GM20431 (cell line): ENCODE results near the gene SLC17A9.

Experiments used
- in situ Hi-C: fragments of 300-500 bp; cut with MseI, MboI; formaldehyde crosslinking; loops from one replicate; pipeline ENCODE4 v1.15.0; 2020; ENCODE audit warnings: low sequenced_read_pairs; ENCODE audit not compliant: unreplicated experiment

SLC17A9 gene

DNA sequence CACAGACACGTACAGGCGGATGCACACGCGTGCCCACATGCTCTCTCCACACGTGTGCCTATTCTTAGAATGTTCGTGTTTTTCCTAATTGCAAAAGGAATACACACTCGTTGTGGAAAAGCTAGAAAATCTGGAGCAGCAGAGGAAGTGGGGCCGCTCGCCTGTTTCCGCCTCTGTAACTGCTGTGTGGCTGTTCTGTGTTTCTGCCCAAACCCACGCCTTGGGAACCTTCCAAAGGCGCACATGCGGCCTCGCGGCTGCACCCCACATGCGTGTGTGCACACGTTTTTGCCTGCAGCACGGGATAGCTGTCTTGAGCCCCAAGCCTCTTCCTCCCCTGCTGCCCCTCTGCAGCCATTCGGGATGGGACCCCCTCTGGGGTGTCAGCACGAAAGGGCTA is 12.2 kb downstream of the SLC17A9 start:
- in situ Hi-C loops = no loop called here

DNA sequence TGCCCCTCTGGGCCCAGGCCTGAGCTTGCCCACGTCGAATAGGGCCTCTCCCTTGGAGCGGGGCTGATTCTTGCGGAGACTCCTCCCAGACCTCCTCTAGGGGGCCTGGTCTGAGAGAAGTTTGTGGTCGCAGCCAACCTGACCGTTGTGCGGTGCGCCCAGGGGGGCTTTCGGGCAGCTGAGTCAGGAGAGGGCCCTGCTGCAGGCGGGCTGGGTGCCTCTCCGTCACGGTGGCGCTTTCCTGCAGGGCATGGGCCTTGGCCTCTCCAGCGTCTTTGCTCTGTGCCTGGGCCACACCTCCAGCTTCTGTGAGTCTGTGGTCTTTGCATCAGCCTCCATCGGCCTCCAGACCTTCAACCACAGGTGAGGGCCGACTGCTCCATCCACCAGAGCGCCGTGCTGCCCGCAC is 12.9 kb downstream of the SLC17A9 start:
- in situ Hi-C loops = no loop called here

- in situ Hi-C loops = no loop called here
Observed at GRCh38 chr20:62966212-62967148, 14.0 kb downstream of the SLC17A9 start.

DNA sequence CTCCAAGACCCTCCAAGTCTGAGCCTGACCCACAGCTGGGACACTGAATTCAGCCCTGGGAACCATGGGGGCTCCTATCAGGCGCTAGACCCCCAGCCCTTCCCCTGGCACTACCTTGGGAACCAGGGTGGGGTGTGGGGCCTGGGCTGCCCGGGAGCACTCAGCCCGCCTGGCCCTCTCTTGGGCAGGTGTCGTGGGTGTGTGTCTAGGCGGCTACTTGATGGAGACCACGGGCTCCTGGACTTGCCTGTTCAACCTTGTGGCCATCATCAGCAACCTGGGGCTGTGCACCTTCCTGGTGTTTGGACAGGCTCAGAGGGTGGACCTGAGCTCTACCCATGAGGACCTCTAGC is 14.6 kb downstream of the SLC17A9 start:
- in situ Hi-C loops = no loop called here

GRCh38 chr20:62967628-62968351 is 15.3 kb downstream of the SLC17A9 start:
- in situ Hi-C loops = no loop called here

- in situ Hi-C loops = no loop called here
Observed at GRCh38 chr20:62968378-62969178, 16.1 kb downstream of the SLC17A9 start.

DNA sequence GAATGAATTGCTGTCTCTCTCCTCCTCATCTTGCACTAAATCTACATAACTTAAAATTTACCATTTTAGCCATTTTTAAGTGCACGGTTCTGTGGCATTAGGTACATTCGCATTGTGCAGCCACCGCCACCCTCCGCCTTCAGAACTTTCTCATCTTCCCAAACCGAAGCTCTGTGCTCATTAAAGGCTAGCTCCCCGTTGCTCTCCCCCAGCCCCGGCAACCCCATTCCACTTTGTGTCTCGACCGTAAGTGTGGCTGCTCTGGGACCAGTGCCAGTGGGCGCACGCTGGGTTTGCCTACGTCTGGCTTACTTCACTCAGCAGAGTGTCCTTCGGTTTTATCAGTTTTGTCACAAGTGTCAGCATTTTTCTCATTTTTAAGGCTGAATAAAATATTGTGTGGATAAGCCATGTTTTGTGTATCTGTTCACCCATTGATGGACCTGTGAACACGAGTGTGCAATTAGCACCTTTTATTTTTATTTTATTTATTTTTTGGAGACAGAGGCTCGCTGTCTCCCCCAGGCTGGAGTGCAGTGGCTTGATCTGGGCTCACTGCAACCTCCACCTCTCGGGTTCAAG is 16.8 kb downstream of the SLC17A9 start:
- in situ Hi-C loops = no loop called here

- in situ Hi-C loops = no loop called here
Observed at GRCh38 chr20:62969939-62970306, 17.4 kb downstream of the SLC17A9 start.

DNA sequence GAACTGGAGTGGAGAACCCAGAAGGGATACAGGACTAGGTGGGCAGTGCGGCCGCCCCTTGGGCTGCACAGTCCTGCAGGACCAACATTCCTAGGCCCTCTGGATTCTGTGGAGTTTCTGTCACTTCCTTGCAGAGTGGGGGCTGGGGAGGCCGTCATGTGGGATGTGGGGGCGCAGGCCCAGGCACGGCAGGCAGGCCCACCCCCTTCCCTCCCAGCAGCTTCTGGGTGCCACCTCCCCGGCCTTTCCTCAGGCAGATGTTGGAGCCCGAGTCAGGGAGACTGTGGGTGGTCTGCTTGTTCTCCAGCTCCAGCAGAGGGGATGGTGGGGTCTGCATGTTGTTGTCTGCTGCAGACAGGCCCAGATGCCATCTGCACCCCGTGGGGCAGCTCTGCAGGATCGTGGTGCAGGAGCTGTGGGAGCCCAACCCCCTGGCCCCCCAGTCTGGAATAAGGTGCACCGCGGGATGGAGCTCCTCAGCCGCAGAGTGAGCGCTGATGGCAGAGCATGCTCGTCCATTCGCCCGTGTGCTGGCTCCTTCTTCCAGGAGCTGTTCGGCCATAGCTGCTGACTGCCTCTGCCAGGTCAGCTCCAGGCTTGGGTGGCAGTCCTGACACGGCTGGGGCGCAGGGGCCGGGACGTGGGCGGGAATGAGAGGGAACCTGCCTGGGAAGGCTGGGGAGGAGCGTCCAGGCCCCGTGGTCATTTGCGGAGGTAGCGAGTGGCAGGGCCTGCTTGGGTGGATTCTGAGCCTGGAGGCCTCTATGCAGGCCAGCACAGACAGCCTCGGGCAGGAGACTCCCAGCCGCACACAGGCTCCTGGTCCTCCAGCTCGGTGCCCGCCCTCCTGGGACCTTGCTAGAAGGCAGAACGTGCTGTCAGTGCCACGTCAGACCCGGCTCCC is 18.1 kb downstream of the SLC17A9 start:
- in situ Hi-C loops = no loop called here

- in situ Hi-C loops = no loop called here
Observed at GRCh38 chr20:62971211-62971949, 18.9 kb downstream of the SLC17A9 start.

DNA sequence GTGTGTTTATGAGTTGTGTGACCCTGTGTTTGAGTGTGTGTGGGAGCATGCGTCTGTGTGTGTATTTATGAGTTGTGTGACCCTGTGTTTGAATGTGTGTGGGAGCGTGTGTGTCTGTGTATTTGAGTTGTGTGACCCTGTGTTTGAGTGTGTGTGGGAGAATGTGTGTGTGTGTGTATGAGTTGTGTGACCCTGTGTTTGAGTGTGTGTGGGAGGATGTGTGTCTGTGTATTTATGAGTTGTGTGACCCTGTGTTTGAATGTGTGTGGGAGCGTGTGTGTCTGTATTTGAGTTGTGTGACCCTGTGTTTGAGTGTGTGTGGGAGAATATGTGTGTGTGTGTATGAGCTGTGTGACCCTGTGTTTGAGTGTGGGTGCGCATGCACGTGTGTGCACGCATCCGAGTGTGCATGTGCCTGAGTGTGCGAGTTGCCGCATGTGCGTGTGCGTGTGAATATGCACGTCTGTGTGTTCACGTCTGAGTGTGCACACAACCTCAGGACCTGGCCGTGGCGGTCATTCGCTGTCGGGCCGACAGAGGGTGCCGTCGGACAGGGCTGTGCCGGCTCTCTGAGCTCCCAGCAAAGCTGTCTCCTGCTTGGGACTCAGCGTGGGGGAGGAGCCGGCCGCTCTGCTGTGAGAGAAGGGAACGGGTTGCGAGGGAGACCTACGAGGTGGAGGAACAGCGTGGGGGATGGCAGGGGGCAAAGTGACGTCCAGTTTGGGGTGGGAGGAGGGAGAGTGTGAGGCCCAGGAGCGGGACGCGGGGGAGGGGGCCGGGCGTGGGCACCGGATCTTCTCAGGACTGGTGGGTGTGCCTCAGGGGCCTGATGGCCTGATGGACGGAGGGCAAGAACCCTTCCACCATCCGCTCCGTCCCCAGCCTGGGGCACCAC is 19.7 kb downstream of the SLC17A9 start:
- in situ Hi-C loops = no loop called here

DNA sequence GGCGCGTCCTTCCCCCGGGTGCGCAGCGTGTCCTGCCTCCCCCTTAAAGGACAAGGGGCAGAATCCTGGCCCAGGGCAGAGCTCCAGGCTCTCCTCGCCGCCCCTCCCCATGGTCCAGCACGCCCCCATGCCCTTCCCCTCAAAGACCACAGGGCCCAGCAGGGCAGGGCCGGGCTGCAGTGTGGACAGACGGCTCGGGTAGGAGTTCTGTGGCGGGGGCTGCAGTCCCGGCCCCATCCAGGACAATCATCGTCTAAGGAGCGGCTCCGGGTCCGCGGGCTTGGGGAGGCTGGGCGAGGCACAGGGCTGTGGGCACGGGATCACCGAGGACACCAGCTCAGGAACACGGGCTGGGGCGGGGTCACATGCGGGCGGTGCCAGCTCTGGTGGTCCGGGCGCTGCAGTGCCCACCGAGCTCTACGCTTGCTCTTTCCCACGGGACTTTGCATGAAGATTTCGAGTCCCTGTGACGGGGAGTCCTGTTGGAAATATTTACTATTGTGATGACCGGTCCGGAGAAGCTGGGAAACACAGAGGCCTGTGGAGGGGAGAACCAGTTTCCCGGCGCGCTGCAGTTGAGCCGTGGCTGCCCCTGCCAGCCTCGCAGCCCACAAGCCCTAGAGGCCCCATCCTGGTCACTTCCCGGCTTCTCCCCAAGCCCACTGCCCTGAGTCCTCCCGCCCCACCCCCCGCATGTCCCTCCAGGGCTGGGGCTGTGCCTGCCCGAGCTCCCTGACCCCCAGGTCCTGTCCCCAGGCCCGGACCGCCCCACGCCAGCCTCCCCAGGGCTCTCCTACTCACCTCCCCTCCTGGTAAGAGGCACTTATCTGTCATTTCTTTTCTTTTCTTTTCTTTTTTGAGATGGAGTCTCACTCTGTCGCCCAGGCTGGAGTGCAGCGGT is 20.6 kb downstream of the SLC17A9 start:
- in situ Hi-C loops = no loop called here

DNA sequence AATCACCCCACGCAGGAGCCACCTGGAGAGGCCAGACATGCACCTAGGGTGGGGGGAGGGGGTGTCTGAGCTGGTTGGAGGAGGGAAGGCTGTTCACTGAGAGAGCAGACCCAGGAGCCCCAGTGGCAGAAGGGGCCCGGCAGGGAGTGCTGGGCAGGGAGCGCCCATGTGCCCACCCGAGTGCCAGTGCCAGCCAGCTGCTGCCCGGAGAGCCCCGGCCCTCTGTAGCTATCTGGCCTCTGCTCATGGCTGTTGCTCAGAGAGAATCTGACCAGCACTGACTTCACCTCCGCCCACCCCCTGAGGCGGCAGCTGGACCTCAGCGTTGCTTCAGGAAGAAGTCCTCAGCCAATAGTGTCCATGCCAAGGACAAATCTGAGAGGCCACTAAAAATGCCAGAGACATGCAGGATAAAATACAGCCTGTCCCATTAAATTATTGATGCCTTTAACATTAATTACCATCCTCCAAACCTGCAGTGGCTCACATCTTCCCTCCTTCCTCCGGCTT is 22.8 kb downstream of the SLC17A9 start:
- in situ Hi-C loops = no loop called here

GRCh38 chr20:62975812-62976508 is 23.5 kb downstream of the SLC17A9 start:
- in situ Hi-C loops = no loop called here

DNA sequence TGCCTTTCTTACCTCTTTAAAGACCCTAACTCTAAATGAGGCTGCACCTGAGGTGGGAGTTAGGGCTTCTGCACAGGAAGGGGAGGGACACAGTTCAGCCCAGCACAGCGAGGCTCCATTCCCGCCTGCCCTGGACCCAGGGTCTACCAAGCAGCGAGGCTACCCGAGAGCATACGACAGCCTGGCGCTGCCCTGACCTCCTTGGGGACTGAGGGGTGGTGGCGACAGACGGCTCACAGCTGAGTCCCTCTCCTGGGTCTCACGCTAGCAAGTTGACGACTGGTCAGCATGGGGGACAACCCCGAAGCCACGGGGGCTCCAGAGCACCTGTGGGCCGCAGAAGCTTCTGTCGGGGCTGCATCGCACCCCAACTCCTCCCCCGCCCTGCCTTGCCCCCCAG is 24.4 kb downstream of the SLC17A9 start:
- in situ Hi-C loops = no loop called here
